Spleen (tissue), 11 donors: ENCODE data around the gene CDKN3. TPM values are rescaled to one million over a fixed set of nuclear protein-coding genes. Genes with fewer than 3 reads are reported as not detected.
"Not testable (repeated sequence)": the region's sequence is repeated elsewhere in the genome, so short reads cannot be mapped to it uniquely, and the experiment has no call there.

ENCODE experiments used
- DNase-seq: peaks from one replicate; pipeline ENCODE4 v3.0.0-alpha.2; 2020
- H3K27ac ChIP-seq, 8 donors: fragments of 200-600 bp; sonication (generic) in 7 of 8; 1 replicate in 4 of 8; 2 replicates in 4 of 8; pipeline versions ENCODE4 v1.5.0 to v1.8.0; 2016 to 2021; ENCODE audit warnings: inconsistent platforms in 4 of 8, mild to moderate bottlenecking in 4 of 8, moderate library complexity in 1 of 8
- H3K27me3 ChIP-seq, 7 donors: fragments of 200-600 bp; sonication (generic) in 6 of 7; replicated peaks in 1 of 7; 1 replicate in 4 of 7; 2 replicates in 3 of 7; pipeline versions ENCODE4 v1.5.0 to v1.8.0; 2016 to 2021; ENCODE audit warnings: inconsistent platforms in 3 of 7, mild to moderate bottlenecking in 1 of 7
- H3K36me3 ChIP-seq, 6 donors: fragments of 200-600 bp; sonication (generic) in 5 of 6; 1 replicate in 4 of 6; 2 replicates in 2 of 6; pipeline versions ENCODE4 v1.5.0 to v1.8.0; 2016 to 2021; ENCODE audit warnings: inconsistent platforms in 2 of 6
- H3K4me1 ChIP-seq, 6 donors: fragments of 200-600 bp; sonication (generic) in 5 of 6; 1 replicate in 3 of 6; 2 replicates in 3 of 6; pipeline versions ENCODE4 v1.5.0 to v1.8.0; 2016 to 2021; ENCODE audit warnings: inconsistent platforms in 3 of 6
- H3K4me3 ChIP-seq, 8 donors: fragments of 200-600 bp; sonication (generic) in 7 of 8; 1 replicate in 4 of 8; 2 replicates in 4 of 8; pipeline versions ENCODE4 v1.5.0 to v1.8.0; 2016 to 2021; ENCODE audit warnings: inconsistent platforms in 4 of 8, mild to moderate bottlenecking in 4 of 8, moderate library complexity in 2 of 8
- H3K9me3 ChIP-seq, 8 donors: fragments of 200-600 bp; sonication (generic) in 7 of 8; 1 replicate in 4 of 8; 2 replicates in 4 of 8; pipeline versions ENCODE4 v1.5.0 to v1.8.0; 2016 to 2021; ENCODE audit warnings: inconsistent platforms in 4 of 8
- CTCF ChIP-seq, 11 experiments: fragments of 200-600 bp in 7 of 11; fragments of 450-650 bp in 4 of 11; sonication (generic) in 4 of 11; IDR thresholded peaks in 8 of 11; conservative IDR thresholded peaks in 3 of 11; 1 replicate in 7 of 11; 2 replicates in 4 of 11; pipeline versions ENCODE4 v1.4.0 to v1.8.0; 2016 to 2021; ENCODE audit warnings: antibody characterized with exemption in 11 of 11, inconsistent platforms in 4 of 11, mild to moderate bottlenecking in 1 of 11
- POLR2A ChIP-seq, 3 donors: fragments of 450-650 bp; IDR thresholded peaks; one replicate each; pipeline ENCODE4 v1.5.1; 2017; ENCODE audit warnings: antibody characterized with exemption in 3 of 3, mild to moderate bottlenecking in 1 of 3
- POLR2AphosphoS5 ChIP-seq, 3 donors: sonication (generic); formaldehyde crosslinking; IDR thresholded peaks; one replicate each; pipeline ENCODE4 v1.5.1; 2017; ENCODE audit warnings: antibody characterized with exemption in 3 of 3
- WGBS, 5 donors: extraction: QIAGEN DNeasy Blood & Tissue Kit in 3 of 5; methylation state at CpG; one replicate each; pipeline versions ENCODE4 v1.1.5 to v1.1.7; 2013 to 2018; 5-methylcytosine and 5-hydroxymethylcytosine counted together
- intact Hi-C: fragments of 100-400 bp; cut with DNase I; formaldehyde crosslinking; loops from one replicate; pipeline ENCODE4 v1.15.0; 2023; ENCODE audit warnings: low total_unique reads
- polyA plus RNA-seq, 3 donors: library from polyadenylated mRNA; stranded (reverse); fragments of 200-250 nt; gene quantifications; one replicate each; pipeline ENCODE4 v1.2.1, GENCODE V29; 2013
- total RNA-seq, 7 donors: library from RNA; depleted of rRNA in 3 of 7; stranded (reverse); fragments of >200 nt in 3 of 7; fragmentation: NEBNext Ultra II Directional in 4 of 7; extraction: Animal tissue kit (Norgen Biotek cat#: 25700) in 4 of 7; gene quantifications; one replicate each; pipeline versions ENCODE4 v1.1.0 to v1.2.1, GENCODE V29; 2016 to 2021
- donor health status: healthy with polysubstance abuse.
- donor health status: DM: no; HTN: no; CAD: no; lungs with moderate emphysema.
- donor health status: DM: no; HTN: no; CAD: no.
- donor health status: Bipolar disorder and iron deficiency.
- donor health status: healthy.
- donor health status: DM: no; HTN: no; CAD: no.
- donor health status: DM: yes; HTN: yes; CAD: no.

Gene CDKN3
- total and polyA plus RNA-seq, 10 donors: 1.7 to 21.3 (median 5.4) TPM

DNA sequence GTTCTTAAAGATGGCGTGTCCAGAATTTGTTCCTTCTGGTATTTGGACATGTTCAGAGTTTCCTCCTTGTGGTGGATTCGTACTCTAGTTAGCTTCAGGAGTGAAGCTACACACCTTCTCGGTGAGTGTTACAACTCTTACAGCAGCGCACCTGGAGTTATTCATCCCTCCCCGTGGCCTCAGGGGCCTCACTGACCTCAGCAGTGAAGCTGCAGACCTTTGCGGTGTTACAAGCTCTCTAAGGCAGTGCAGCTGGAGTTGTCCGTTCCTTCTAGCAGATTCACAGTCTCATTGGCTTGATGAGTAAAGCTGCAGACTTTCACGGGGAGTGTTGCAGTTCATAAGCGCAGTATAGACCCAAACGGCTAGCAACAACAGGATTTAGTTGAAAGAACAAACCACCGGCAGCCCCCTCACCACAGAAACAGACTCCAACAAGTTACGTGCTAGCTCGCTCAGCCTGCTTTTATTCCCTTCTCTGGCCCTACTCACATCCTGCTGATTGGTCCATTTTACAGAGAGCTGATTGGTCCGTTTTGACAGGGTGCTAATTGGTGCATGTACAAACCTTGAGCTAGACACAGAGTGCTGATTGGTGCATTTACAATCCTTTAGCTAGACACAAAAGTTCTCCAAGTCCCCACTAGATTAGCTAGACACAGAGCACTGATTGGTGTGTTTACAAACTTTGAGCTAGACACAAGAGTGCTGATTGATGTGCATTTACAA, 4.5 kb upstream of the CDKN3 start:
- H3K27me3 ChIP-seq: no peaks in the 10 kb centered on the region
- whole genome bisulfite sequencing, 5 donors: 85 to 94% (median 88%) methylated on average over 14 of the region's 14 CpGs

GRCh38 chr14:54392986-54393884, 3.6 kb upstream of the CDKN3 start:
- H3K4me1 ChIP-seq: peaks cover 4 to 19% (median 16%) of the 10 kb centered on the region in 6 donors
- DNase-seq, H3K9me3 ChIP-seq, H3K27me3 ChIP-seq, H3K27ac ChIP-seq, H3K36me3 ChIP-seq, H3K4me3 ChIP-seq, intact Hi-C loops: not testable (repeated sequence)
- 93 to 98% (median 95%) methylated on average over 22 to 68 of the region's 68 CpGs for WGBS, 5 donors

More for the DNA sequence above, 4.5 kb upstream of the CDKN3 start:
- Histone ChIP-seq H3K9me3 (no peaks in the 10 kb centered on the region), H3K4me3 (no peak overlapping the region), H3K4me1 (peaks cover under 1 to 10% (median 6%) of the 10 kb centered on the region in 6 donors), H3K36me3 (no peaks in the 10 kb centered on the region), H3K27ac (no peak overlapping the region)
- intact Hi-C loops: no loop called here
- TF ChIP-seq CTCF (IDR thresholded peaks at IDR 0.05 in 8 of 11, conservative IDR thresholded peaks at IDR 0.05 in 3 of 11) (no peak), POLR2A (IDR thresholded peaks at IDR 0.05) (no peak), POLR2AphosphoS5 (IDR thresholded peaks at IDR 0.05) (no peak)
- no peak for DNase-seq

DNA sequence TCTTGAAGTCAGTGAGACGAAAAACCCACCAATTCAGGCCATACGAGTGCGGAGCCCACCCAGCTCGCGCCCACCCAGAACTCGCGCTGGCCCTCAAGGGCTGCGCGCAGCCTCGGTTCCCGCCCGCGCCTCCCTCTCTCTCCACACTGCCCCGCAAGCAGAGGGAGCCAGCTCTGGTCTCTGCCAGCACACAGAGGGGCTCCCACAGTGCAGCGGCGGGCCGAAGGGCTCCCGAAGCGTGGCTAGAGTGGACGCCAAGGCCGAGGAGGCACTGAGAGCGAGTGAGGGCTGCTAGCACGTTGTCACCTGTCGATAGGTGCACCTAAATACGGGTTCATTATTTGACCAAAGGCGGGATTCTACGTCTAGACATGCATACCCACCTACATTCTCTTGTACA, 2.2 kb upstream of the CDKN3 start:
- WGBS, 5 donors: 96 to 98% (median 97%) methylated on average over 26 to 27 of the region's 27 CpGs
- peak; percentile 75 for DNase-seq
- TF ChIP-seq POLR2A (IDR thresholded peaks at IDR 0.05) (no peak), CTCF (IDR thresholded peaks at IDR 0.05 in 8 of 11, conservative IDR thresholded peaks at IDR 0.05 in 3 of 11) (no peak), POLR2AphosphoS5 (IDR thresholded peaks at IDR 0.05) (no peak)
- Histone ChIP-seq H3K4me1 (peaks cover 4 to 31% (median 19%) of the 10 kb centered on the region in 6 donors), H3K27me3 (no peaks in the 10 kb centered on the region), H3K27ac (no peak overlapping the region), H3K4me3 (no peak overlapping the region), H3K36me3 (no peaks in the 10 kb centered on the region), H3K9me3 (no peaks in the 10 kb centered on the region)
- intact Hi-C loops: no loop called here

DNA sequence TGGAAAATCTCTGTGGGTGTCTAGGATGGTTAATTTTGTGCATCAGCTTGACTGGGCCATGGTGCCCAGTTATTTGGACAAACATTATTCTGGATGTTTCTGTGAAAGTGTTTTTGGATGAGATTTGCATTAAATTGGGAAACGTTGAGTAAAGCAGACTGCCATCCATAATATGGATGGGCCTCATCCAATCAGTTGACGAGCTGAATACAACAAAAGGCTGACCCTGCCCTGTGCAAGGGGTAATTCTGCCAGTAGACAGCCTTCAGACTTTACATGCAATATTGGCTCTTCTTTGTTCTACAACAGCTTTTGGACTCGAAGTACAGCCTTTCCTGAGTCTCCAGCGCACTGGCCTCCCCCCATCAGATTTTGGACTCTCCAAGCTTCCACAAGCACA, 1.5 kb upstream of the CDKN3 start:
- H3K36me3 ChIP-seq: no peaks in the 10 kb centered on the region
- no peak overlapping the region for H3K27ac ChIP-seq
- H3K9me3 ChIP-seq: no peaks in the 10 kb centered on the region
- no peak for DNase-seq
- no peak for TF ChIP-seq POLR2A (IDR thresholded peaks at IDR 0.05)
- no peak for TF ChIP-seq CTCF (IDR thresholded peaks at IDR 0.05 in 8 of 11, conservative IDR thresholded peaks at IDR 0.05 in 3 of 11)
- no peak for TF ChIP-seq POLR2AphosphoS5 (IDR thresholded peaks at IDR 0.05)
- peaks cover 4 to 31% (median 19%) of the 10 kb centered on the region in 6 donors for H3K4me1 ChIP-seq
- WGBS, 5 donors: 75 to 94% (median 83%) methylated on average over 4 of the region's 4 CpGs
- intact Hi-C loops: no loop called here
- H3K4me3 ChIP-seq: no peak overlapping the region
- H3K27me3 ChIP-seq: no peaks in the 10 kb centered on the region
